OCI-LY7 (cell line): ENCODE results near the gene CIC. TPM values are rescaled to one million over a fixed set of nuclear protein-coding genes. Genes with fewer than 3 reads are reported as not detected.

Source experiments
- BruUV-seq: library from RNA; stranded (reverse); fragments of 400-500 nt; replicated peaks from 2 replicates; lab custom pipeline; 2021; lab: Mats Ljungman, UMichigan
- CTCF ChIA-PET: fragments of 300-600 bp; sonication (Branson Sonifier 250); formaldehyde crosslinking; loops from one replicate; lab custom pipeline; 2022; ENCODE audit warnings: antibody characterized with exemption; ENCODE audit not compliant: unreplicated experiment; lab: Charles Lee
- POLR2A ChIA-PET: fragments of 300-600 bp; sonication (Branson Sonifier 250); formaldehyde crosslinking; loops from one replicate; lab custom pipeline; 2022; ENCODE audit warnings: antibody characterized with exemption; lab: Charles Lee
- DNase-seq: peaks from one replicate; pipeline ENCODE4 v3.0.0-alpha.2; 2015; ENCODE audit warnings: low spot score
- H2AFZ ChIP-seq: fragments of 200-600 bp; sonication (generic), shearing (Covaris generic); 2 replicates; pipeline ENCODE4 v1.6.1; 2014; ENCODE audit warnings: mild to moderate bottlenecking, antibody characterized with exemption, low read length, moderate library complexity
- H3K27ac ChIP-seq: fragments of 200-600 bp; sonication (generic); 2 replicates; pipeline ENCODE4 v1.5.1; 2014; ENCODE audit warnings: mixed run types, low read depth, mild to moderate bottlenecking, moderate library complexity, low read length, inconsistent platforms; ENCODE audit not compliant: poor library complexity, severe bottlenecking
- H3K36me3 ChIP-seq: fragments of 200-600 bp; sonication (generic); 2 replicates; pipeline ENCODE4 v1.6.1; 2014; ENCODE audit warnings: mild to moderate bottlenecking, antibody characterized with exemption, low read length, moderate library complexity, mixed read lengths; ENCODE audit not compliant: insufficient read depth
- H3K4me1 ChIP-seq: fragments of 200-600 bp; sonication (generic); 2 replicates; pipeline ENCODE4 v1.5.1; 2014; ENCODE audit warnings: mild to moderate bottlenecking, low read length; ENCODE audit not compliant: insufficient read depth, poor library complexity, severe bottlenecking
- H3K4me2 ChIP-seq: fragments of 200-600 bp; sonication (generic); 2 replicates; pipeline ENCODE4 v1.6.1; 2014; ENCODE audit warnings: mild to moderate bottlenecking, low read length
- H3K4me3 ChIP-seq: fragments of 200-600 bp; sonication (generic); 2 replicates; pipeline ENCODE4 v1.5.1; 2014; ENCODE audit warnings: mild to moderate bottlenecking, low read depth, low read length; ENCODE audit not compliant: poor library complexity, severe bottlenecking
- H3K79me2 ChIP-seq: fragments of 200-600 bp; sonication (generic); 2 replicates; pipeline ENCODE4 v1.6.1; 2016; ENCODE audit warnings: low read depth, mild to moderate bottlenecking, low read length, moderate library complexity, mixed read lengths; ENCODE audit not compliant: insufficient read depth
- H3K9me2 ChIP-seq: fragments of 200-600 bp; sonication (generic); 2 replicates; pipeline ENCODE4 v1.6.1; 2016; ENCODE audit warnings: mild to moderate bottlenecking, low read length, mixed read lengths; ENCODE audit not compliant: insufficient read depth
- H3K9me3 ChIP-seq: fragments of 200-600 bp; sonication (generic); 2 replicates; pipeline ENCODE4 v1.6.1; 2014; ENCODE audit warnings: mild to moderate bottlenecking, mixed run types, low read length, mixed read lengths
- H4K20me1 ChIP-seq: fragments of 200-600 bp; sonication (generic); 2 replicates; pipeline ENCODE4 v1.6.1; 2014; ENCODE audit warnings: mild to moderate bottlenecking, antibody characterized with exemption, low read length, moderate library complexity, mixed read lengths; ENCODE audit not compliant: insufficient read depth
- CTCF ChIP-seq: fragments of 200-600 bp; sonication (generic); conservative IDR thresholded peaks from 2 replicates; pipeline ENCODE4 v1.5.1; 2014; ENCODE audit warnings: mild to moderate bottlenecking, antibody characterized with exemption, low read length, moderate library complexity, mixed read lengths
- EZH2phosphoT487 ChIP-seq: fragments of 200-600 bp; sonication (generic); IDR thresholded peaks from 2 replicates; pipeline ENCODE4 v1.6.1; 2018; ENCODE audit warnings: low read depth, borderline replicate concordance, mild to moderate bottlenecking, mixed run types, antibody characterized with exemption, low read length, moderate library complexity, mixed read lengths
- intact Hi-C: fragments of 100-400 bp; cut with micrococcal nuclease; formaldehyde crosslinking; loops from one replicate; pipeline ENCODE4 v1.10.0; 2022; ENCODE audit not compliant: unreplicated experiment
- total RNA-seq, 2 experiments: library from RNA; depleted of rRNA in 1 of 2; stranded (reverse); fragments of >200 nt in 1 of 2; shearing (Covaris generic) in 1 of 2; gene quantifications; 2 replicates each; pipeline ENCODE4 v1.2.3, GENCODE V29; 2014 to 2022

The CIC gene
- total RNA-seq, 2 experiments from 2014 or later, result 26.8 to 48.2 TPM

- no peaks in the 10 kb centered on the region for H3K36me3 ChIP-seq
- CTCF ChIA-PET, result no interaction called here
- POLR2A ChIA-PET, result no interaction called here
- H3K4me3 ChIP-seq, result no peak overlapping the region
- no TSS peak for BruUV-seq
- DNase-seq, result no peak
- intact Hi-C loops, result no loop called here
- no peaks in the 10 kb centered on the region for H3K79me2 ChIP-seq
- TF ChIP-seq EZH2phosphoT487 (no peak), CTCF (no peak)
- H3K27ac ChIP-seq, result no peak overlapping the region
- H3K4me2 ChIP-seq, result no peak overlapping the region
- H3K4me1 ChIP-seq, result peaks cover 6% of the 10 kb centered on the region
- no peaks in the 10 kb centered on the region for H4K20me1 ChIP-seq
- H3K9me3 ChIP-seq, result no peaks in the 10 kb centered on the region
- H2AFZ ChIP-seq, result no peak overlapping the region
- no peaks in the 10 kb centered on the region for H3K9me2 ChIP-seq
Measured at GRCh38 chr19:42309686-42310085, 40.6 kb downstream of the CIC start.

GRCh38 chr19:42311657-42312056, 42.6 kb downstream of the CIC start:
- Histone ChIP-seq H3K9me3 (no peaks in the 10 kb centered on the region), H3K4me1 (peaks cover 11% of the 10 kb centered on the region), H3K36me3 (no peaks in the 10 kb centered on the region), H3K9me2 (no peaks in the 10 kb centered on the region), H3K27ac (no peak overlapping the region), H3K4me3 (no peak overlapping the region), H2AFZ (no peak overlapping the region), H4K20me1 (no peaks in the 10 kb centered on the region), H3K79me2 (no peaks in the 10 kb centered on the region), H3K4me2 (no peak overlapping the region)
- DNase-seq, result no peak
- TF ChIP-seq EZH2phosphoT487 (no peak), CTCF (peak; percentile 40; the same call in 1 of the 2 replicates)
- POLR2A ChIA-PET, result no interaction called here
- no TSS peak for BruUV-seq
- CTCF ChIA-PET, result no interaction called here
- intact Hi-C loops, result no loop called here

- DNase-seq, result no peak
- no peaks in the 10 kb centered on the region for H3K9me2 ChIP-seq
- H3K4me2 ChIP-seq, result peak overlapping the region; percentile 68; the same call in 1 of the 2 replicates
- ChIA-PET CTCF (no interaction called here), POLR2A (no interaction called here)
- intact Hi-C loops, result no loop called here
- H3K9me3 ChIP-seq, result no peaks in the 10 kb centered on the region
- no peaks in the 10 kb centered on the region for H4K20me1 ChIP-seq
- peaks cover 19% of the 10 kb centered on the region for H3K4me1 ChIP-seq
- H3K27ac ChIP-seq, result no peak overlapping the region
- no peak overlapping the region for H3K4me3 ChIP-seq
- no TSS peak for BruUV-seq
- H2AFZ ChIP-seq, result no peak overlapping the region
- no peak for TF ChIP-seq CTCF
- TF ChIP-seq EZH2phosphoT487, result no peak
- H3K36me3 ChIP-seq, result no peaks in the 10 kb centered on the region
- H3K79me2 ChIP-seq, result no peaks in the 10 kb centered on the region
Measured at GRCh38 chr19:42312370-42312769, 43.3 kb downstream of the CIC start.
